GM12891 (cell line): Measurements from ENCODE around the gene USP48.

Experiments used
- POLR2A ChIP-seq: IDR thresholded peaks from 2 replicates; pipeline ENCODE4 v1.6.1; 2011; ENCODE audit warnings: low read depth, low read length, control low read depth
- TAF1 ChIP-seq: IDR thresholded peaks from 2 replicates; pipeline ENCODE4 v1.6.1; 2011; ENCODE audit warnings: low read depth, low read length, control low read depth

GRCh38 chr1:21724098-21724497 is 58.9 kb downstream of the USP48 start:
- no peak for TF ChIP-seq POLR2A
- no peak for TF ChIP-seq TAF1
